ENCODE results near the gene TALDO1. TPM values are rescaled to one million over a fixed set of nuclear protein-coding genes. Genes with fewer than 3 reads are reported as not detected.

The TALDO1 gene
- polyA plus RNA-seq, 1 of the 3 experiments (the other 2 are of a cell fraction) = 103 TPM

- DNase-seq = no peak
- ChIA-PET POLR2A (interaction anchor here (1.0 kb wide), 1 partner anchor 17 kb away, joined by 3 read pairs; no protein-coding TSS in a partner anchor), CTCF (interaction anchor here (0.9 to 8.0 kb wide), 8 partner anchors 11 to 50 kb away, joined by 3 to 94 read pairs (median 6); partner anchors contain the start of gene GATD1)
- peak overlapping the region; percentile 89; the same call in 1 of the 2 replicates for H2AFZ ChIP-seq (ENCODE audit: low read depth)
- WGBS (ENCODE audit: low lambda C conversion rate) = 69% methylated on average over 21 of the region's 46 CpGs
- H3K27me3 ChIP-seq (ENCODE audit: insufficient read depth) = no peaks in the 10 kb centered on the region
- H3K9me2 ChIP-seq = no peaks in the 10 kb centered on the region
- H3F3A ChIP-seq (replicated peaks; ENCODE audit: insufficient read depth) = no peaks in the 10 kb centered on the region
- TF ChIP-seq SIN3A (IDR thresholded peaks at IDR 0.05; ENCODE audit: borderline replicate concordance, low read depth, low read length) (0 out of 2 replicates have a peak, but pooled peaks have one; percentile 11), NRF1 (IDR thresholded peaks at IDR 0.05; ENCODE audit: low read depth, low read length) (no peak), MAX (IDR thresholded peaks at IDR 0.05; ENCODE audit: low read depth) (no peak), YY1 (IDR thresholded peaks at IDR 0.05; ENCODE audit: low read depth) (no peak), MXI1 (IDR thresholded peaks at IDR 0.05; ENCODE audit: low read depth, low read length) (peak; percentile 37; the same call in 1 of the 2 replicates)
- peak overlapping the region; percentile 94 for H3K4me2 ChIP-seq
- peak overlapping the region; percentile 86 to 90 for H3K4me3 ChIP-seq (ENCODE audit: low read depth in 2 of 2, low read length in 1 of 2)
- peak overlapping the region; percentile 43; the same call in 1 of the 2 replicates for H3K9ac ChIP-seq
- H3K9me3 ChIP-seq = no peaks in the 10 kb centered on the region
- peak overlapping the region in 1 of 2 experiments; percentile 77; a peak in 2 of 4 replicates for H3K27ac ChIP-seq (ENCODE audit: low read depth in 2 of 2, low read length in 1 of 2)
- H4K20me1 ChIP-seq (ENCODE audit: insufficient read depth) = peaks cover 5% of the 10 kb centered on the region; the same call in 1 of the 2 replicates
- H3K79me2 ChIP-seq (ENCODE audit: insufficient read depth) = peaks cover 41% of the 10 kb centered on the region
- H3K36me3 ChIP-seq (replicated peaks in 1 of 2; ENCODE audit: control insufficient read depth in 1 of 2, insufficient read depth in 2 of 2, low read length in 1 of 2) = no peaks in the 10 kb centered on the region
- H3K4me1 ChIP-seq (ENCODE audit: control insufficient read depth in 1 of 2, insufficient read depth in 2 of 2, low read depth in 1 of 2, low read length in 1 of 2) = peaks cover 0 to 16% of the 10 kb centered on the region in 2 experiments; a peak in 3 of 4 replicates
These were observed 741 bp upstream of the TALDO1 start for GRCh38 chr11:746289-747157.

- Histone ChIP-seq H4K20me1 (ENCODE audit: insufficient read depth) (peaks cover 5% of the 10 kb centered on the region; the same call in 1 of the 2 replicates), H3K9me3 (no peaks in the 10 kb centered on the region), H3K27ac (ENCODE audit: low read depth in 2 of 2, low read length in 1 of 2) (peak overlapping the region in 1 of 2 experiments; percentile 15; a peak in 1 of 4 replicates), H3K4me3 (ENCODE audit: low read depth in 2 of 2, low read length in 1 of 2) (peak overlapping the region; percentile 86 to 90), H3K36me3 (replicated peaks in 1 of 2; ENCODE audit: control insufficient read depth in 1 of 2, insufficient read depth in 2 of 2, low read length in 1 of 2) (no peaks in the 10 kb centered on the region), H3K9me2 (no peaks in the 10 kb centered on the region), H2AFZ (ENCODE audit: low read depth) (peak overlapping the region; percentile 79; the same call in 1 of the 2 replicates), H3K27me3 (ENCODE audit: insufficient read depth) (no peaks in the 10 kb centered on the region), H3K4me2 (peak overlapping the region; percentile 94), H3F3A (replicated peaks; ENCODE audit: insufficient read depth) (no peaks in the 10 kb centered on the region), H3K4me1 (ENCODE audit: control insufficient read depth in 1 of 2, insufficient read depth in 2 of 2, low read depth in 1 of 2, low read length in 1 of 2) (peaks cover 0 to 16% of the 10 kb centered on the region in 2 experiments; a peak in 3 of 4 replicates), H3K79me2 (ENCODE audit: insufficient read depth) (peaks cover 54% of the 10 kb centered on the region), H3K9ac (peak overlapping the region; percentile 81)
- ChIA-PET CTCF (interaction anchor here (1.0 to 8.0 kb wide), 6 partner anchors 10 to 85 kb away, joined by 3 to 94 read pairs (median 16); no protein-coding TSS in a partner anchor), POLR2A (interaction anchor here (0.9 to 1.2 kb wide), 2 partner anchors 13 to 29 kb away, joined by 3 to 4 read pairs; partner anchors contain the start of gene GATD1)
- TF ChIP-seq RCOR1 (IDR thresholded peaks at IDR 0.05; ENCODE audit: low read length) (no peak), MXI1 (IDR thresholded peaks at IDR 0.05; ENCODE audit: low read depth, low read length) (peak; percentile 70), MAX (IDR thresholded peaks at IDR 0.05; ENCODE audit: low read depth) (peak; percentile 84)
- peak; percentile 60 for DNase-seq
- 0% methylated on average over 1 of the region's 18 CpGs for WGBS (ENCODE audit: low lambda C conversion rate)
These were observed 719 bp downstream of the TALDO1 start for GRCh38 chr11:748007-748359.

- Histone ChIP-seq H4K20me1 (ENCODE audit: insufficient read depth) (peaks cover 5% of the 10 kb centered on the region), H3K4me3 (ENCODE audit: low read depth in 2 of 2, low read length in 1 of 2) (no peak overlapping the region), H3K4me1 (ENCODE audit: control insufficient read depth in 1 of 2, insufficient read depth in 2 of 2, low read depth in 1 of 2, low read length in 1 of 2) (peaks cover 0 to 16% of the 10 kb centered on the region in 2 experiments; a peak in 3 of 4 replicates), H3K9me2 (no peaks in the 10 kb centered on the region), H3K27me3 (ENCODE audit: insufficient read depth) (no peaks in the 10 kb centered on the region), H3K36me3 (replicated peaks in 1 of 2; ENCODE audit: control insufficient read depth in 1 of 2, insufficient read depth in 2 of 2, low read length in 1 of 2) (no peaks in the 10 kb centered on the region), H3F3A (replicated peaks; ENCODE audit: insufficient read depth) (no peaks in the 10 kb centered on the region), H3K4me2 (no peak overlapping the region), H3K27ac (ENCODE audit: low read depth in 2 of 2, low read length in 1 of 2) (no peak overlapping the region), H3K9ac (no peak overlapping the region), H3K79me2 (ENCODE audit: insufficient read depth) (peaks cover 68% of the 10 kb centered on the region), H2AFZ (ENCODE audit: low read depth) (no peak overlapping the region), H3K9me3 (no peaks in the 10 kb centered on the region)
- TF ChIP-seq USF2 (IDR thresholded peaks at IDR 0.05; ENCODE audit: borderline replicate concordance, low read depth, low read length) = no peak
- no peak for TF ChIP-seq CHD2 (IDR thresholded peaks at IDR 0.05; ENCODE audit: low read length, partially characterized antibody)
- TF ChIP-seq EP300 (IDR thresholded peaks at IDR 0.05; ENCODE audit: borderline replicate concordance in 1 of 2, low read depth in 1 of 2, low read length in 1 of 2) = no peak
- no peak for TF ChIP-seq CTCF (IDR thresholded peaks at IDR 0.05)
- no peak for TF ChIP-seq FOXJ3 (CRISPR knock-in tag; IDR thresholded peaks at IDR 0.05)
- TF ChIP-seq EZH2phosphoT487 (IDR thresholded peaks at IDR 0.05; ENCODE audit: borderline replicate concordance, low read depth) = no peak
- no peak for DNase-seq
- ChIA-PET POLR2A (no interaction called here), CTCF (interaction anchor here (0.8 to 8.0 kb wide), 4 partner anchors 8 to 24 kb away, joined by 4 to 94 read pairs (median 30); no protein-coding TSS in a partner anchor)
- 78% methylated on average over 1 of the region's 2 CpGs for WGBS (ENCODE audit: low lambda C conversion rate)
These were observed 2.5 kb downstream of the TALDO1 start for GRCh38 chr11:749731-750130.

Data from SK-N-SH (cell line).